Right lobe of liver (tissue), 6 donors: ENCODE measurements around the gene OR11G2. TPM values are rescaled to one million over a fixed set of nuclear protein-coding genes. Genes with fewer than 3 reads are reported as not detected.

ENCODE experiments used
- ATAC-seq, 4 donors: fragments of 200-7000 bp; cut with Tn5 transposase; one replicate each; pipeline ENCODE4 v1.9.1; 2020; ENCODE audit warnings: mild to moderate bottlenecking in 4 of 4, moderate library complexity in 4 of 4
- DNase-seq, 3 donors: peaks; one replicate each; pipeline ENCODE4 v3.0.0-alpha.2; 2020
- H3K27ac ChIP-seq, 3 donors: fragments of 200-600 bp; one replicate each; pipeline ENCODE4 v1.8.0; 2022
- H3K27me3 ChIP-seq, 2 donors: fragments of 200-600 bp; one replicate each; pipeline ENCODE4 v1.8.0; 2022
- H3K36me3 ChIP-seq, 4 donors: fragments of 200-600 bp; sonication (generic) in 1 of 4; one replicate each; pipeline versions ENCODE4 v1.5.1 to v1.8.0; 2017 to 2022; ENCODE audit warnings: control low read depth in 1 of 4
- H3K4me1 ChIP-seq, 4 donors: fragments of 200-600 bp; sonication (generic) in 1 of 4; one replicate each; pipeline versions ENCODE4 v1.5.1 to v1.8.0; 2017 to 2022; ENCODE audit warnings: control low read depth in 1 of 4
- H3K4me3 ChIP-seq, 3 donors: fragments of 200-600 bp; one replicate each; pipeline ENCODE4 v1.8.0; 2022
- H3K9me3 ChIP-seq, 4 donors: fragments of 200-600 bp; sonication (generic) in 1 of 4; one replicate each; pipeline versions ENCODE4 v1.5.1 to v1.8.0; 2017 to 2022; ENCODE audit warnings: control low read depth in 1 of 4
- POLR2A ChIP-seq: fragments of 450-650 bp; IDR thresholded peaks from one replicate; pipeline ENCODE4 v1.6.1; 2017; ENCODE audit warnings: antibody characterized with exemption, mild to moderate bottlenecking
- WGBS: methylation state at CpG from one replicate; pipeline ENCODE4 v1.1.6; 2018; ENCODE audit warnings: low coverage, low lambda C conversion rate; ENCODE audit not compliant: insufficient coverage; ENCODE audit errors: missing lambda C conversion rate; 5-methylcytosine and 5-hydroxymethylcytosine counted together
- intact Hi-C, 2 donors: fragments of 100-400 bp; cut with DNase I; formaldehyde crosslinking; loops; one replicate each; pipeline versions ENCODE4 v1.11.2 to v1.14.1; 2022
- small RNA-seq, 2 experiments: library from RNA; depleted of rRNA; stranded (forward); fragments of <200 nt; gene quantifications; one replicate each; pipeline ENCODE3, GENCODE V24; 2016
- total RNA-seq, 6 experiments: library from RNA; depleted of rRNA in 2 of 6; stranded (reverse); fragments of >200 nt in 2 of 6; fragmentation: NEBNext Ultra II Directional in 3 of 6; extraction: Animal tissue kit (Norgen Biotek cat#: 25700) in 3 of 6; gene quantifications; one replicate each; pipeline versions ENCODE4 v1.1.0 to v1.2.4, GENCODE V29; 2016 to 2023
- TF ChIP-seq, protein P1 (sequence below), 4 donors: fragments of 200-600 bp in 3 of 4; fragments of 450-650 bp in 1 of 4; IDR thresholded peaks; one replicate each; pipeline versions ENCODE4 v1.5.1 to v1.8.0; 2016 to 2022; ENCODE audit warnings: antibody characterized with exemption in 4 of 4, mild to moderate bottlenecking in 2 of 4
- donor health status: DM: no; HTN: yes; CAD: no.
- donor health status: DM: no; HTN: no; CAD: no.
- donor health status: DM: no; HTN: no; CAD: no.
- donor health status: DM: no; HTN: yes; CAD: no.
- donor health status: DM: no; HTN: yes; CAD: no.

The OR11G2 gene
- total RNA-seq, 6 experiments from 2014 or later, result not detected

DNA sequence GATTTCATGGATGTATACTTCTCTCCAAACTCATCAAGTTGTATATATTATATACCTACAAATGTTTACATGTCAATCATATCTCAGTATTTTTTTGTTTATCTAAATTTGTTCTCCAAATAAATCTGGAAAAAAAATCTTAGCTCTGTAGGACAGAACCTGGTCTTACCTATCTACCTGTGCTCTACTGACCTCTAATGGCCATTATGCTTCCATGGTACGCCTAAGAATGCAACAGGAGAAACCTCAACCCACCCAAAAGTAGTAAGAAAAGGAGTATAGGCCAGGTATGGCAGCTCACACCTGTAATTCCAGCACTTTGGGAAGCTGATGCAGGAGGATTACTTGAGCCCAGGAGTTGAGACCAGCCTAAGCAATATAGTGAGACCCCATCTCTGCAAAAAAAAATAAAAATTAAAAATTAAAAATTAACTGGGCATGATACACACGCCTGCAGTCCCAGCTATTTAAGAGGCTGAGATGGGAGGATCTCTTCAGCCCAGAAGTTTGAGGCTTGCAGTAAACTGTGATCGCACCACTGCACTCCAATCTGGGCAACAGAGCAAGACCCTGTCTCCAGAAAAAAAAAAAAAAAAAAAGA lies 57.0 kb downstream of the OR11G2 start:
- Histone ChIP-seq H3K4me3 (no peak overlapping the region), H3K27ac (no peak overlapping the region), H3K36me3 (no peaks in the 10 kb centered on the region), H3K27me3 (no peaks in the 10 kb centered on the region), H3K4me1 (no peaks in the 10 kb centered on the region), H3K9me3 (no peaks in the 10 kb centered on the region)
- intact Hi-C loops, result no loop called here
- ATAC-seq, result no peak
- DNase-seq, result no peak
- WGBS, result 40% methylated on average over 3 of the region's 3 CpGs
- TF ChIP-seq, protein P1, sequence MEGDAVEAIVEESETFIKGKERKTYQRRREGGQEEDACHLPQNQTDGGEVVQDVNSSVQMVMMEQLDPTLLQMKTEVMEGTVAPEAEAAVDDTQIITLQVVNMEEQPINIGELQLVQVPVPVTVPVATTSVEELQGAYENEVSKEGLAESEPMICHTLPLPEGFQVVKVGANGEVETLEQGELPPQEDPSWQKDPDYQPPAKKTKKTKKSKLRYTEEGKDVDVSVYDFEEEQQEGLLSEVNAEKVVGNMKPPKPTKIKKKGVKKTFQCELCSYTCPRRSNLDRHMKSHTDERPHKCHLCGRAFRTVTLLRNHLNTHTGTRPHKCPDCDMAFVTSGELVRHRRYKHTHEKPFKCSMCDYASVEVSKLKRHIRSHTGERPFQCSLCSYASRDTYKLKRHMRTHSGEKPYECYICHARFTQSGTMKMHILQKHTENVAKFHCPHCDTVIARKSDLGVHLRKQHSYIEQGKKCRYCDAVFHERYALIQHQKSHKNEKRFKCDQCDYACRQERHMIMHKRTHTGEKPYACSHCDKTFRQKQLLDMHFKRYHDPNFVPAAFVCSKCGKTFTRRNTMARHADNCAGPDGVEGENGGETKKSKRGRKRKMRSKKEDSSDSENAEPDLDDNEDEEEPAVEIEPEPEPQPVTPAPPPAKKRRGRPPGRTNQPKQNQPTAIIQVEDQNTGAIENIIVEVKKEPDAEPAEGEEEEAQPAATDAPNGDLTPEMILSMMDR (IDR thresholded peaks at IDR 0.05), result peak in 3 of 4 donors; percentile 21 to 32 (median 27)
- TF ChIP-seq POLR2A, result no peak

Small RNAs within 50 kb of the gene (small RNA-seq; reads per million reads assigned to genes)
- gene GTF2IP22, result 0 reads per million in 2 experiments

Other genes with a start within 250 kb of the OR11G2 start
- not detected for gene OR4K15, start 215.3 kb upstream of the OR11G2 start, total RNA-seq
- not detected for gene OR4Q2, start 188.7 kb upstream of the OR11G2 start, total RNA-seq
- gene OR4K14, start 171.6 kb upstream of the OR11G2 start, total RNA-seq, result not detected
- gene OR4K13, start 154.9 kb upstream of the OR11G2 start, total RNA-seq, result not detected
- gene OR4L1, start 130.9 kb upstream of the OR11G2 start, total RNA-seq, result not detected
- gene OR4K17, start 80.2 kb upstream of the OR11G2 start, total RNA-seq, result not detected
- gene OR4N5, start 52.1 kb upstream of the OR11G2 start, total RNA-seq, result not detected
- not detected for gene OR11H6, start 32.8 kb downstream of the OR11G2 start, total RNA-seq
- gene OR11H7, start 38.1 kb downstream of the OR11G2 start, total RNA-seq, result not detected
- not detected for gene OR11H4, start 48.4 kb downstream of the OR11G2 start, total RNA-seq
- gene TTC5, start 115.1 kb downstream of the OR11G2 start, total RNA-seq, result 1 to 10 TPM; 3.1 to 5.1 (median 4.2) TPM
- 10 to 100 TPM; 15.7 to 55.5 (median 24.9) TPM for gene CCNB1IP1, start 142.4 kb downstream of the OR11G2 start, total RNA-seq
- 10 to 100 TPM in 2 of 6 experiments, 1 to 10 TPM in 4; 5.5 to 10.4 (median 9.1) TPM for gene PARP2, start 152.7 kb downstream of the OR11G2 start, total RNA-seq
- 10 to 100 TPM; 10.8 to 17.6 (median 14.0) TPM for gene TEP1, start 222.6 kb downstream of the OR11G2 start, total RNA-seq
- gene KLHL33, start 245.3 kb downstream of the OR11G2 start, total RNA-seq, result under 1 TPM in 5 of 6 experiments, not detected in 1; 0.06 to 0.19 (median 0.11) TPM